ENCODE results near the gene ASTE1.
"Not testable (repeated sequence)": the region's sequence is repeated elsewhere in the genome, so short reads cannot be mapped to it uniquely, and the experiment has no call there.

ASTE1 gene

DNA sequence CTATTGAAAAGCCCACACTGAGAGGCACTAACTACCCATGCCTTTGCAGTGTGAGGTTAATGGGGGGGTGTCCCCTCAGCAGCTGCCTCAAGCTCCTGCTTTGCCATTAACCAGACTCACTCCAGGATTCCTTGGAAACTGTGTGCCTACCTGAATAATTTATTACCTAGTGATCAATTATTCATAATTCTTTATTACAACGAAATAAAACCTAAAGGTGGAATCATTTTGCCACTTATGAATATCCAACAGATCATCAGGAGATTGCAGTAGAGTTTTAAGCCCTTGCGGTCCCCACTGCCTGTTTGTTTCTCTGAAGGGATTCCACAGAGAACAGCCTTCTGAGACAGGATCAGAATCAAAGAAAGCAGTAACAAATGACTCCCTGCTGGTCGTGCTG is 23.4 kb upstream of the ASTE1 start:
- TF ChIP-seq, protein P1, sequence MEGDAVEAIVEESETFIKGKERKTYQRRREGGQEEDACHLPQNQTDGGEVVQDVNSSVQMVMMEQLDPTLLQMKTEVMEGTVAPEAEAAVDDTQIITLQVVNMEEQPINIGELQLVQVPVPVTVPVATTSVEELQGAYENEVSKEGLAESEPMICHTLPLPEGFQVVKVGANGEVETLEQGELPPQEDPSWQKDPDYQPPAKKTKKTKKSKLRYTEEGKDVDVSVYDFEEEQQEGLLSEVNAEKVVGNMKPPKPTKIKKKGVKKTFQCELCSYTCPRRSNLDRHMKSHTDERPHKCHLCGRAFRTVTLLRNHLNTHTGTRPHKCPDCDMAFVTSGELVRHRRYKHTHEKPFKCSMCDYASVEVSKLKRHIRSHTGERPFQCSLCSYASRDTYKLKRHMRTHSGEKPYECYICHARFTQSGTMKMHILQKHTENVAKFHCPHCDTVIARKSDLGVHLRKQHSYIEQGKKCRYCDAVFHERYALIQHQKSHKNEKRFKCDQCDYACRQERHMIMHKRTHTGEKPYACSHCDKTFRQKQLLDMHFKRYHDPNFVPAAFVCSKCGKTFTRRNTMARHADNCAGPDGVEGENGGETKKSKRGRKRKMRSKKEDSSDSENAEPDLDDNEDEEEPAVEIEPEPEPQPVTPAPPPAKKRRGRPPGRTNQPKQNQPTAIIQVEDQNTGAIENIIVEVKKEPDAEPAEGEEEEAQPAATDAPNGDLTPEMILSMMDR (conservative IDR thresholded peaks at IDR 0.05) = no peak
- H3K27ac ChIP-seq = no peak overlapping the region

DNA sequence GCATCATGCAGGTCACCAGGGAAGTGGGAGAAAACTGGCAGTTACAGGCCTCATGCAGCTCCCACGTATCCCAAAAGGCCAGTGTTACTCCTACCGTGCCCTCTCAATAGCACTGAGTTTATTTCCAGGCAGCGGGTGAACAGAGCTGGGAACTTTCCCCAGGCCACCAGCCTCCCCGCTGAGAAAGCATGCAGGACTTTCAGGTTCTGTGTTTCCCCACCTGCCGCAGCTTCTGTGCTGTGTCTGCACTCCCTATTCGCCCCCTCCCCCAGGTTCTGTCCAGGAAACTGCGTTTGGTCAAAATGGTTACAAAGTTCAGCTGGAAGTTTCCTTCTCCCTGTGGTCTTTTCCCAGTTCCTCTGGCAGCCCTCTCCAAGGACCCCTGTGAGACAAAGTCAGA is 21.4 kb upstream of the ASTE1 start:
- no peak overlapping the region for H3K27ac ChIP-seq
- TF ChIP-seq, protein P1 (conservative IDR thresholded peaks at IDR 0.05) = no peak

DNA sequence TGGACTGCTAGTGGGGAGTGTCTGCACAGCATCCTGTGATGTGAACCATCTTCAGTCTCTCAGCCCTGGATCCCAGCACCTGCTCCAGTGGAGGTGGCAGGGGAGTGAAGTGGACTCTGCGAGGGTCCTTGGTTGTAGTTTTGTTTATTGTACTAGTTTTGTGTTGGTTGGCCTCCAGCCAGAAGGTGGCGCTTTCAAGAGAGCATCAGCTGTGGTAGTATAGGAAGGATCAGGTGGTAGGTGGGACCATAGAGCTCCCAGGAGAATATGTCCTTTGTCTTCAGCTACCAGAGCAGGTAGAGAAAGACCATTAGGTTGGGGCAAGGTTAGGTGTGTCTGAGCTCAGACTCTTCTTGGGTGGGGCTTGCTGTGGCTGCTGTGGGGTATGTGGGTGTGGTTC is 21.0 kb upstream of the ASTE1 start:
- TF ChIP-seq, protein P1 (conservative IDR thresholded peaks at IDR 0.05) = no peak
- no peak overlapping the region for H3K27ac ChIP-seq

DNA sequence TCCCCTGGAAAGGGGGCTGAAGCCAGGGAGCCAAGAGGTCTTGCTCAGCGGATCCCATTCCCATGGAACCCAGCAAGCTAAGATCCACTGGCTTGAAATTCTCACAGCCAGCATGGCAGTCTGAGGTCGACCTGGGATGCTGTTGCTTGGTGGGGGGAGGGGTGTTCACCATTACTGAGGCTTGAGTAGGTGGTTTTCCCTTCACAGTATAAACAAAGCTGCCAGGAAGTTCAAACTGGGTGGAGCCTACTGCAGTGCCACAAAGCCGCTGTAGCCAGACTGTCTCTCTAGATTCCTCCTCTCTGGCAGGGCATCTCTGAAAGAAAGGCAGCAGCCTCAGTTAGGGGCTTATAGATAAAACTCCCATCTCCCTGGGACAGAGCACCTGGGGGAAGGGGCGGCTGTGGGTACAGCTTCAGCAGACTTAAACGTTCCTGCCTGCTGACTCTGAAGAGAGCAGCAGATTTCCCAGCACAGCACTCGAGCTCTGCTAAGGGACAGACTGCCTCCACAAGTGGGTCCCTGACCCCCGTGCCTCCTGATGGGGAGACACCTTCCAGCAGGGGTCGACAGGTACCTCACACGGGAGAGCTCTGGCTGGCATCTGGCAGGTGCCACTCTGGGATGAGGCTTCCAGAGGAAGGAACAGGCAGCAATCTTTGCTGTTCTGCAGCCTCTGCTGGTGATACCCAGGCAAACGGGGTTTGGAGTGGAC is 15.8 kb upstream of the ASTE1 start:
- not testable (repeated sequence) for H3K27ac ChIP-seq

DNA sequence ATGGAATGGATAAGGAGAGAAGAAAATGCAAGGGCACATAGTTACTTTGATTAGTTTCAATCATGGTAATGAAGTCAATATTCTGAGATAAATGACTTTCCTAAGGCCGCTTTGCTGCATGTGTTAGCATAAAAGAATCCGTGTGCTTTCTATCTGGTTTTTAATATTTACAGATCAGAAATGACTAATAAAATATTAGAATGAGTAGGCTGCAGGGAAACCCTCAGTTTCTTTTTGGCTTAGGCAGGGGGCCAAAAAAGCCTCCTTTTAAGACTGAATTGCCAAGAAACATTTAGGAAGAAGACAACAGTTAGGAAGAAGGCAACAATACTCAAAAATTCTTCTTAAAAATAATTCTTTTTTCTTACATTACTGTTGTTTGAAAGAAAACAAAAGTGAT is 11.7 kb upstream of the ASTE1 start:
- TF ChIP-seq, protein P1 (conservative IDR thresholded peaks at IDR 0.05) = no peak
- H3K27ac ChIP-seq = no peak overlapping the region

DNA sequence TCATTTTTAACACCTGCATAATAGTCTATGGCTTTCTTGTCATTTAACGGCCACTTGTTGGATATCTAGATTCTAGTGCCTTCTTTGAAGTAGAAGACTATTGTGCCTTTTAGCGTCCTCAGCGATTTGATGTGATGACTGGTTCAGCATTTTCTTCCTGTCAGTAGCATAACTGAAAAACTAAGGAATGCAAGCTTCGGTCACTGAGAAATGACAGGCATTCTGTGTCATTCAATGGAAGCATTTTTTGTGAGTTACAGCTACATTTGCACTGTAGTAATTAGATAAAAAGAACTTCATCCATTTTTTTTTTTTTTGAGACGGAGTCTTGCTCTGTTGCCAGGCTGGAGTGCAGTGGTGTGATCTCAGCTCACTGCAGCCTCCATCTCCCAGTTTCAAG is 10.4 kb upstream of the ASTE1 start:
- H3K27ac ChIP-seq = no peak overlapping the region
- TF ChIP-seq, protein P1 (conservative IDR thresholded peaks at IDR 0.05) = no peak

DNA sequence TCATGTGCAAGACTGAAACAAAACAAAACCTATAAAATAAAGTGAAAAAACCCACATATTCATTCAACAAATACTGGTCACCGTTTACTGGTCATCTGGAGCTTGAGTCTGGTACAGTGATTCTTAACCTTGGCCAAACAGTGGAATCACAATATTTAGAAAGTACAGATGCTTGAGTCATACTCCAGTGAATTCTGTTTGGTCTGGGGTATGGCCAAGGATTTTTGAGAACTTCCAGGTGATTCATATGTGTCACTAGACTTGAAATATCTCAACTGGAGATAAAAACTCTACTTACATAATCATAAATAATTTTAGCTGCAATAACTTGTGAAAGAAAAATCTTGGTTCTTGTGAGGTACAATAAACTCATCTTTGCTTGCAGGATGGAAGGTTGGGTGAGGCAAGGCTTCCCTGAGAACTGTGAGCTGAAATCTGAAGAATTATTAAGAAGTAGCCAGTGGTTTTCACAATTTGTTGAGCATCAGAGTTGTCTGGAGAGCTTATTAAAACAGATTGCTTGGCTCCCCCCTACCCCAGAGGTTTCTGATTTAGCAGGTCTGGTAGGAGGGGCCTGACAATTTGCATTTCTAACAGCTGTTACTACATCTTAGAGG is 9.7 kb upstream of the ASTE1 start:
- TF ChIP-seq, protein P1 (conservative IDR thresholded peaks at IDR 0.05) = no peak
- no peak overlapping the region for H3K27ac ChIP-seq

DNA sequence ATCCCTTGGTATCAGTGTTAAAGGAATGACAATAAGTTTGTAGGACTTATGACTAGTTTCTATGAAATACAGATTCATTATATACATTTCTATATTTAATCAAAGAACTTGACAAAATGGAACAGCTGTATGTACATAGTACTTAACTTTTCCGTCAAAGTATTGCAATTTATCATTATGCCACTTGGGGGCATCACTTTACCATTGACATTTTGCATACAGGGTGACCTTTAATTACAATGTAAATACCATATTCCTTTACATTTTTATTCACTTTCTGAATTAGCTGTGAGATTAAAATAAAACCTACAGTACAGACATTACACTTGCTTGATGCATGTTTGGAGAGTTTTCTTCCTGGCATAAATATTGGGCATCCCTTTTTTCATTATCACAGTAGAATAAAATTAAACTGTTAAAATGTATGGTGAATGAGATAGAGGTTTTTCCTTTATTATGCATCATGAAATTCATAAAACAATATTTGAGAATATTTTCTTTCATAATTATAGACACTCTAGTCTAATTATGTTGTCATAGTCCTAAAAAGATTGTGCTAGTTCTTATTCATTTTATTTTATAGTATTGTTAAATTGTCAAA is 7.0 kb upstream of the ASTE1 start:
- TF ChIP-seq, protein P1 (conservative IDR thresholded peaks at IDR 0.05) = peak; percentile 78
- no peak overlapping the region for H3K27ac ChIP-seq

All from VCaP (cell line).